Measurements from ENCODE around the gene EPB41L4B.
"Not testable (repeated sequence)": the region's sequence is repeated elsewhere in the genome, so short reads cannot be mapped to it uniquely, and the experiment has no call there.

The EPB41L4B gene

GRCh38 chr9:109133533-109133932, 187.3 kb downstream of the EPB41L4B start:
- Histone ChIP-seq H3K4me3 (ENCODE audit: severe bottlenecking) (no peak overlapping the region), H3K36me3 (ENCODE audit: low read depth) (no peaks in the 10 kb centered on the region), H3K4me1 (ENCODE audit: insufficient read depth, poor library complexity, severe bottlenecking) (no peaks in the 10 kb centered on the region), H3K27me3 (ENCODE audit: insufficient read depth, poor library complexity, severe bottlenecking) (no peaks in the 10 kb centered on the region), H3K27ac (ENCODE audit: poor library complexity, severe bottlenecking) (no peak overlapping the region), H3K9me3 (ENCODE audit: severe bottlenecking) (no peaks in the 10 kb centered on the region)
- TF ChIP-seq CTCF (IDR thresholded peaks at IDR 0.05; ENCODE audit: poor library complexity, severe bottlenecking) = no peak
- DNase-seq (ENCODE audit: low spot score) (no peak), ATAC-seq (ENCODE audit: low read depth) (no peak)

GRCh38 chr9:109132567-109133021, 188.3 kb downstream of the EPB41L4B start:
- DNase-seq (ENCODE audit: low spot score) (no peak), ATAC-seq (ENCODE audit: low read depth) (no peak)
- TF ChIP-seq CTCF (IDR thresholded peaks at IDR 0.05; ENCODE audit: poor library complexity, severe bottlenecking) = no peak
- no peaks in the 10 kb centered on the region for H3K27me3 ChIP-seq (ENCODE audit: insufficient read depth, poor library complexity, severe bottlenecking)
- no peaks in the 10 kb centered on the region for H3K4me1 ChIP-seq (ENCODE audit: insufficient read depth, poor library complexity, severe bottlenecking)
- no peak overlapping the region for H3K4me3 ChIP-seq (ENCODE audit: severe bottlenecking)
- H3K36me3 ChIP-seq (ENCODE audit: low read depth) = no peaks in the 10 kb centered on the region
- no peak overlapping the region for H3K27ac ChIP-seq (ENCODE audit: poor library complexity, severe bottlenecking)
- no peaks in the 10 kb centered on the region for H3K9me3 ChIP-seq (ENCODE audit: severe bottlenecking)

- ATAC-seq (ENCODE audit: low read depth) (no peak), DNase-seq (ENCODE audit: low spot score) (no peak)
- TF ChIP-seq CTCF (IDR thresholded peaks at IDR 0.05; ENCODE audit: poor library complexity, severe bottlenecking) = no peak
- no peak overlapping the region for H3K4me3 ChIP-seq (ENCODE audit: severe bottlenecking)
- no peaks in the 10 kb centered on the region for H3K27me3 ChIP-seq (ENCODE audit: insufficient read depth, poor library complexity, severe bottlenecking)
- H3K4me1 ChIP-seq (ENCODE audit: insufficient read depth, poor library complexity, severe bottlenecking) = no peaks in the 10 kb centered on the region
- H3K36me3 ChIP-seq (ENCODE audit: low read depth) = no peaks in the 10 kb centered on the region
- no peaks in the 10 kb centered on the region for H3K9me3 ChIP-seq (ENCODE audit: severe bottlenecking)
- no peak overlapping the region for H3K27ac ChIP-seq (ENCODE audit: poor library complexity, severe bottlenecking)
These were observed 191.2 kb downstream of the EPB41L4B start for GRCh38 chr9:109129470-109130197.

DNA sequence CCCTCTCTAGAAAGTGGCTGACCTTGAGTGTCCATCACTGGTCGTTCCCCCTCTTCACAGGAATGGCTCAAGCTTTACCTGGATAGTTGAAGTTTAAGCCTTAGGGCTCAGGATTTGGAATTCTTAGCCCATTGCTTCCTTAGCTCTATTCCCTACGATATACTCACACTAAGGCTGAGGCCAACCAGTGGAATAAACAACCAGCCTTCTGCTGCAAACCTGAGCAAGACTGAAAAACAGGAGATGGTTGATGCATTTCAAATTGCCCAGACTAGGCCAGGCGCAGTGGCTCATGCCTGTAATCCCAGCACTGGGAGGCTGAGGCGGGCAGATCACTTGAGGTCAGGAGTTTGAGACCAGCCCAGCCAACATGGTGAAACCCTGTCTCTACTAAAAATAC, 194.2 kb downstream of the EPB41L4B start:
- not testable (repeated sequence) for H3K36me3 ChIP-seq (ENCODE audit: low read depth); H3K9me3 ChIP-seq (ENCODE audit: severe bottlenecking); ATAC-seq (ENCODE audit: low read depth); H3K4me1 ChIP-seq (ENCODE audit: insufficient read depth, poor library complexity, severe bottlenecking); H3K4me3 ChIP-seq (ENCODE audit: severe bottlenecking); H3K27me3 ChIP-seq (ENCODE audit: insufficient read depth, poor library complexity, severe bottlenecking); H3K27ac ChIP-seq (ENCODE audit: poor library complexity, severe bottlenecking); DNase-seq (ENCODE audit: low spot score)

DNA sequence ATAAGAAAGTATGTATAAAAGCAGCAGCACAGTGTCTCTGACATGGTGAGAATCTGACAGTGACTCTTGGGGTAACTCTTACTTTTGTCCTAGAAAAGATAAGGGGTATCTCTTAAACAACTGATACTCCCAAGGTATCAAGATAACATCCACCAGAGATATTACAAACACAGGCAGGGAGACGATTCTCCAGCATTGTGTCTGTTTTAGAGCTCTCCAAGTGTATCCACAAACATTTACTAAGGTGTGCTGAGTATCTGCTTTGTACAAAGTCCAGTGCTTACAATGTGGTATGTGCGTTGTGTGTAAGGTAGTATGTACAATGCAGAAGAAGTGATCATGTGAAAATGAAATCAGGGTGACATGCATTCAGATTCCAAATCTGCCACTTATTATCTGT, 196.7 kb downstream of the EPB41L4B start:
- H3K27ac ChIP-seq (ENCODE audit: poor library complexity, severe bottlenecking) = no peak overlapping the region
- H3K27me3 ChIP-seq (ENCODE audit: insufficient read depth, poor library complexity, severe bottlenecking) = no peaks in the 10 kb centered on the region
- H3K9me3 ChIP-seq (ENCODE audit: severe bottlenecking) = no peaks in the 10 kb centered on the region
- ATAC-seq (ENCODE audit: low read depth) (no peak), DNase-seq (ENCODE audit: low spot score) (no peak)
- no peaks in the 10 kb centered on the region for H3K36me3 ChIP-seq (ENCODE audit: low read depth)
- no peak for TF ChIP-seq CTCF (IDR thresholded peaks at IDR 0.05; ENCODE audit: poor library complexity, severe bottlenecking)
- peaks cover 7% of the 10 kb centered on the region for H3K4me1 ChIP-seq (ENCODE audit: insufficient read depth, poor library complexity, severe bottlenecking)
- no peak overlapping the region for H3K4me3 ChIP-seq (ENCODE audit: severe bottlenecking)

All from RWPE2 (cell line).